KOPT-K1 (cell line): ENCODE results near the gene SAMD10.

ENCODE experiments used
- H3K27ac ChIP-seq: fragments of 200-600 bp; sonication (generic); 2 replicates; pipeline ENCODE4 v1.5.1; 2016; ENCODE audit warnings: antibody characterized with exemption, mild to moderate bottlenecking, low read depth, low read length; ENCODE audit not compliant: poor library complexity, severe bottlenecking
- H3K36me3 ChIP-seq: fragments of 200-600 bp; sonication (generic); 2 replicates; pipeline ENCODE4 v1.5.1; 2017; ENCODE audit warnings: antibody characterized with exemption, mild to moderate bottlenecking, low read length, moderate library complexity; ENCODE audit not compliant: insufficient read depth
- H3K9me3 ChIP-seq: fragments of 200-600 bp; sonication (generic); 2 replicates; pipeline ENCODE4 v1.5.1; 2017; ENCODE audit warnings: antibody characterized with exemption, low read length, mild to moderate bottlenecking; ENCODE audit not compliant: insufficient read depth, poor library complexity, severe bottlenecking

Gene SAMD10

GRCh38 chr20:64009811-64010387 is 30.5 kb upstream of the SAMD10 start:
- Histone ChIP-seq H3K27ac (no peak overlapping the region), H3K36me3 (peaks cover 90% of the 10 kb centered on the region), H3K9me3 (peaks cover 35% of the 10 kb centered on the region)

- Histone ChIP-seq H3K9me3 (peaks cover 35% of the 10 kb centered on the region), H3K36me3 (peaks cover 94% of the 10 kb centered on the region), H3K27ac (no peak overlapping the region)
Observed at GRCh38 chr20:64006902-64007301, 27.5 kb upstream of the SAMD10 start.

- peaks cover 33% of the 10 kb centered on the region for H3K9me3 ChIP-seq
- H3K27ac ChIP-seq, result no peak overlapping the region
- peaks cover 96% of the 10 kb centered on the region for H3K36me3 ChIP-seq
Observed at GRCh38 chr20:64006490-64006889, 27.0 kb upstream of the SAMD10 start.

DNA sequence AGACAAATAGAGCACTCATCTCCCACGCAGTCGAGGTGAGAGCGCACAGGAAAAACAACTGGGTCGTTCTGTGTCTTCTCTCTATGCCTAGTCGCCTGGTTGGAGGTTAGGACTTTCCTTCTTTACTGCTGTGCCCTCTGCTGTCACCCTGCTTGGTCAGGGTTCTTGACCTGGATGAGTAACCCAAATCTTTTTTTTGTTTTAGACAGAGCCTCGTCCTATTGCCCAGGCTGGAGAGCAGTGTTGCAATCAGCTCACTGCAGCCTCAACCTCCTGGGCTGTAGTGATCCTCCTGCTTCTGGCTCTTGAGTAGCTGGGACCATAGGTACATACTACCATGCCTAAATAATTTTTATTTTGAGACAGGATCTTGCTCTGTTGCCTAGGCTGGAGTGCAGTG is 26.0 kb upstream of the SAMD10 start:
- Histone ChIP-seq H3K36me3 (peaks cover 96% of the 10 kb centered on the region), H3K9me3 (peaks cover 22% of the 10 kb centered on the region), H3K27ac (no peak overlapping the region)

GRCh38 chr20:64003960-64004725 is 24.7 kb upstream of the SAMD10 start:
- Histone ChIP-seq H3K36me3 (peaks cover 96% of the 10 kb centered on the region), H3K27ac (no peak overlapping the region), H3K9me3 (peaks cover 14% of the 10 kb centered on the region)

GRCh38 chr20:64001607-64002011 is 22.2 kb upstream of the SAMD10 start:
- Histone ChIP-seq H3K9me3 (no peaks in the 10 kb centered on the region), H3K27ac (no peak overlapping the region), H3K36me3 (peaks cover 89% of the 10 kb centered on the region)

GRCh38 chr20:64000906-64001305 is 21.5 kb upstream of the SAMD10 start:
- H3K36me3 ChIP-seq, result peaks cover 89% of the 10 kb centered on the region
- no peaks in the 10 kb centered on the region for H3K9me3 ChIP-seq
- no peak overlapping the region for H3K27ac ChIP-seq

GRCh38 chr20:63982937-63983336 is 3.5 kb upstream of the SAMD10 start:
- H3K9me3 ChIP-seq, result no peaks in the 10 kb centered on the region
- no peak overlapping the region for H3K27ac ChIP-seq
- peaks cover 57% of the 10 kb centered on the region for H3K36me3 ChIP-seq

GRCh38 chr20:63980806-63981728 is 1.6 kb upstream of the SAMD10 start, which contains the start of gene PRPF6:
PRPF6 (plus strand) TSS chr20:63981132; CDS start chr20:63981246, 114 bp downstream.
- H3K9me3 ChIP-seq, result no peaks in the 10 kb centered on the region
- H3K36me3 ChIP-seq, result peaks cover 38% of the 10 kb centered on the region
- peak within 1 kb of the TSS; percentile 88 for H3K27ac ChIP-seq

DNA sequence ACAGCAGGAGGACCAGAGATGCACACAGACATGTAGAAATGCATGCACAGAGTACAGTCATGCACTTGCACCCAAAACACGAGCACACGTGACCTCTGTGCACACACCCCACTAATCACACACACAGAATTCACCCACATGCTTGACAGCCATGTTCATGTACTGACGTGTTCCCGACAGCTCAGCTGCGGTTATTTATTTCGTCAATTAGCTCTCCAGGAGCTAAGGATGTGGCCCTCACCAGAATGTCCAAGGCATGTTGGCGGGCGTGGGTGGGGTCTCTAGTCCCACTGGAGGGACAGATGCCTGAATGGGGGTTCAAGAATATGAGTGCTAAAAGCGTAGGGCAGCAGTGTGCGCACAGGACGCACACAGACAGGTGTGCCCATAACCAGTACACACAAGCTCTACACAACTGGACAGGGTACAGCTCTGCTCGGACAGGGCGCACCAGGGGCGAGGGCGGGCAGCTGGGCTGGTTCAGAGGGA is 919 bp upstream of the SAMD10 start:
- peak overlapping the region; percentile 88 for H3K27ac ChIP-seq

DNA sequence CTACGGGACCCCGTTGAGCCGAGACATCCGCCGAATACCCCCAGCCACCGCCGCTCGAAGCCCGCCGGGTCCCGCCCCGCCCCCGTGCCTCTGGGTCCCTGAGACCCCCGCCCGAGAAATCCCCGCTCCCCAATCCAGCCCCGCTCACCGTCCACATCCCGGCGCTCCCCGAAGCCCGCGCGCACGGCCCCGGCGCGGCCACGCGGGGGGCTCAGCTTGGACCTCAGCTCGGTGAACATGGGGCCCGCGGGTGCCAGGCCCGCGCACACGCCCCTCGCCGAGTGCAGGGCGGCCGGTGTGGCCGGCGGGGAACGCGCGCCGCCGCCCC is 249 bp downstream of the SAMD10 start:
- peaks cover 20% of the 10 kb centered on the region for H3K36me3 ChIP-seq
- no peaks in the 10 kb centered on the region for H3K9me3 ChIP-seq
- peak overlapping the region; percentile 88 for H3K27ac ChIP-seq

More for the DNA sequence above, 919 bp upstream of the SAMD10 start:
- Histone ChIP-seq H3K9me3 (no peaks in the 10 kb centered on the region), H3K36me3 (peaks cover 31% of the 10 kb centered on the region)

GRCh38 chr20:63978319-63979228 is 868 bp downstream of the SAMD10 start:
- peak overlapping the region; percentile 88 for H3K27ac ChIP-seq
- H3K9me3 ChIP-seq, result no peaks in the 10 kb centered on the region
- H3K36me3 ChIP-seq, result peaks cover 13% of the 10 kb centered on the region

GRCh38 chr20:63977739-63978276 is 1.6 kb downstream of the SAMD10 start:
- Histone ChIP-seq H3K27ac (peak overlapping the region; percentile 88), H3K36me3 (peaks cover 6% of the 10 kb centered on the region), H3K9me3 (no peaks in the 10 kb centered on the region)
